NCI-H2196 (cell line): ENCODE results near the gene PROC.
"Not testable (repeated sequence)": the region's sequence is repeated elsewhere in the genome, so short reads cannot be mapped to it uniquely, and the experiment has no call there.

Experiments used
- DNase-seq: peaks from one replicate; lab custom pipeline; 2025; ENCODE audit not compliant: unreplicated experiment; lab: John Stamatoyannopoulos, UW

Gene PROC

GRCh38 chr2:127394492-127394891 is 23.7 kb upstream of the PROC start:
- DNase-seq: no peak

GRCh38 chr2:127397568-127398238 is 20.5 kb upstream of the PROC start:
- DNase-seq: no peak

- DNase-seq: peak; percentile 86
These were observed 20.0 kb upstream of the PROC start for GRCh38 chr2:127398239-127398590.

- no peak for DNase-seq
These were observed 17.7 kb upstream of the PROC start for GRCh38 chr2:127400533-127400896.

- DNase-seq: peak; percentile 33
These were observed 17.1 kb upstream of the PROC start for GRCh38 chr2:127400897-127401756.

- DNase-seq: no peak
These were observed 16.2 kb upstream of the PROC start for GRCh38 chr2:127401757-127402695.

GRCh38 chr2:127403460-127403859 is 14.8 kb upstream of the PROC start:
- no peak for DNase-seq

GRCh38 chr2:127404466-127405254 is 13.6 kb upstream of the PROC start:
- no peak for DNase-seq

GRCh38 chr2:127405255-127405610 is 13.0 kb upstream of the PROC start:
- no peak for DNase-seq

GRCh38 chr2:127406454-127406853 is 11.8 kb upstream of the PROC start:
- no peak for DNase-seq

GRCh38 chr2:127407091-127407490 is 11.1 kb upstream of the PROC start:
- no peak for DNase-seq

- DNase-seq: no peak
These were observed 10.6 kb upstream of the PROC start for GRCh38 chr2:127407661-127408003.

GRCh38 chr2:127408004-127408806 is 10.0 kb upstream of the PROC start:
- DNase-seq: peak; percentile 96

- no peak for DNase-seq
These were observed 9.5 kb upstream of the PROC start for GRCh38 chr2:127408807-127409099.

- DNase-seq: not testable (repeated sequence)
These were observed 8.5 kb upstream of the PROC start for GRCh38 chr2:127409716-127410115.

- DNase-seq: peak; percentile 67
These were observed 7.2 kb upstream of the PROC start for GRCh38 chr2:127410871-127411652.

- DNase-seq: peak; percentile 42
These were observed 6.4 kb upstream of the PROC start for GRCh38 chr2:127411653-127412369.

GRCh38 chr2:127413200-127413599 is 5.0 kb upstream of the PROC start:
- no peak for DNase-seq
